Astrocyte (in vitro differentiated cells and primary cell): Measurements from ENCODE around the gene DEGS2. TPM values are rescaled to one million over a fixed set of nuclear protein-coding genes. Genes with fewer than 3 reads are reported as not detected.
A peak's percentile ranks its signal among the peaks of the same experiment; 100 is the strongest.

Source experiments
- DNase-seq: peaks from one replicate; pipeline ENCODE4 v3.0.0-alpha.2; 2010; ENCODE audit warnings: low read depth
- FAIRE-seq: peaks from 2 replicates; lab custom pipeline; 2011; peaks lifted over from hg19 to GRCh38; lab: Jason Lieb, UNC
- H2AFZ ChIP-seq: 2 replicates; pipeline ENCODE4 v1.6.0; 2012; ENCODE audit warnings: low read depth, low read length, inconsistent platforms
- H3K27ac ChIP-seq: 2 replicates; pipeline ENCODE4 v1.5.1; 2011; ENCODE audit warnings: low read depth, low read length, inconsistent platforms
- H3K27me3 ChIP-seq: 2 replicates; pipeline ENCODE4 v1.6.0; 2011; ENCODE audit warnings: low read length, inconsistent platforms; ENCODE audit not compliant: insufficient read depth
- H3K36me3 ChIP-seq: 2 replicates; pipeline ENCODE4 v1.5.1; 2011; ENCODE audit warnings: low read length, inconsistent platforms; ENCODE audit not compliant: insufficient read depth
- H3K4me1 ChIP-seq: 2 replicates; pipeline ENCODE4 v1.5.1; 2011; ENCODE audit warnings: low read length, inconsistent platforms; ENCODE audit not compliant: insufficient read depth
- H3K4me2 ChIP-seq: 2 replicates; pipeline ENCODE4 v1.6.0; 2012; ENCODE audit warnings: low read length, inconsistent platforms
- H3K4me3 ChIP-seq: 2 replicates; pipeline ENCODE4 v1.5.1; 2011; ENCODE audit warnings: low read depth, mild to moderate bottlenecking, low read length, inconsistent platforms; ENCODE audit not compliant: insufficient read depth
- H3K79me2 ChIP-seq: 2 replicates; pipeline ENCODE4 v1.6.0; 2012; ENCODE audit warnings: mild to moderate bottlenecking, low read length, inconsistent platforms; ENCODE audit not compliant: insufficient read depth
- H3K9ac ChIP-seq: 2 replicates; pipeline ENCODE4 v1.6.0; 2012; ENCODE audit warnings: mild to moderate bottlenecking, low read length, inconsistent platforms
- H3K9me3 ChIP-seq: 2 replicates; pipeline ENCODE4 v1.5.1; 2012; ENCODE audit warnings: low read depth, mild to moderate bottlenecking, low read length, inconsistent platforms; ENCODE audit not compliant: insufficient read depth
- H4K20me1 ChIP-seq: 2 replicates; pipeline ENCODE4 v1.6.0; 2012; ENCODE audit warnings: low read length, inconsistent platforms; ENCODE audit not compliant: insufficient read depth
- H3K27ac Mint-ChIP-seq: one replicate; pipeline ENCODE4 v1.8.0; 2021; ENCODE audit warnings: mild to moderate bottlenecking, mixed read lengths; ENCODE audit not compliant: unreplicated experiment
- H3K27me3 Mint-ChIP-seq: one replicate; pipeline ENCODE4 v1.8.0; 2021; ENCODE audit warnings: low read depth, mixed read lengths; ENCODE audit not compliant: unreplicated experiment
- H3K36me3 Mint-ChIP-seq: one replicate; pipeline ENCODE4 v1.8.0; 2021; ENCODE audit warnings: low read depth, mixed read lengths; ENCODE audit not compliant: unreplicated experiment
- H3K4me1 Mint-ChIP-seq: one replicate; pipeline ENCODE4 v1.8.0; 2021; ENCODE audit warnings: low read depth, mixed read lengths; ENCODE audit not compliant: unreplicated experiment
- H3K4me3 Mint-ChIP-seq: one replicate; pipeline ENCODE4 v1.8.0; 2021; ENCODE audit warnings: mild to moderate bottlenecking, moderate library complexity, mixed read lengths; ENCODE audit not compliant: unreplicated experiment
- H3K9me3 Mint-ChIP-seq: one replicate; pipeline ENCODE4 v1.8.0; 2021; ENCODE audit warnings: mild to moderate bottlenecking, mixed read lengths; ENCODE audit not compliant: unreplicated experiment
- EZH2 ChIP-seq: IDR thresholded peaks from 2 replicates; pipeline ENCODE4 v1.6.1; 2012; ENCODE audit warnings: mild to moderate bottlenecking, low read length, inconsistent platforms; ENCODE audit not compliant: insufficient read depth
- total RNA-seq: library from RNA; stranded (reverse); gene quantifications from 2 replicates; pipeline ENCODE4 v1.2.1, GENCODE V29; 2021
- TF ChIP-seq, protein P1 (sequence below): IDR thresholded peaks from 2 replicates; pipeline ENCODE4 v1.5.1; 2011; ENCODE audit warnings: low read depth, mild to moderate bottlenecking, inconsistent platforms, low read length, moderate library complexity; ENCODE audit not compliant: insufficient read depth

Gene DEGS2
- total RNA-seq, 1 donor from 2014 or later = not detected

DNA sequence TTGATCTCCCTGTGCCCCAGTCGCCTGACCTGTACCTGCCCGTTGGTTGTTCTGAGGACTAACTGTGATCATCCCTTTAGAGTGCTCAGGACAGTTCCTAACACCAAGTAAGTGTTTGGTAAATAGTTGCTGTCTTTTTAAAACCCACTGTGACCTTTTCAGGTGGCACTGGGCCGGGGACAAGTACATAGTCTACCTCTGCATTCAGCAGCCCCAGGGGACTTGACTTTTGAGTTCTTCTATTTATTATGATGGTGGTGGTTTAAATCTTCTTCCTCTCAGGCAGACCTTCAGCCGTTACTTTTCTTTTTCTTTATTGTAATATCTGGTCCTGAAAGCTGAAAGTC lies 55.5 kb downstream of the DEGS2 start:
- H3K79me2 ChIP-seq = peaks cover 16% of the 10 kb centered on the region
- no peak overlapping the region for H3K4me3 ChIP-seq
- Mint-ChIP-seq H3K9me3 (no peaks in the 10 kb centered on the region), H3K36me3 (peaks cover 15% of the 10 kb centered on the region), H3K27me3 (no peaks in the 10 kb centered on the region), H3K4me3 (no peak overlapping the region), H3K27ac (no peak overlapping the region), H3K4me1 (peaks cover 13% of the 10 kb centered on the region)
- no peaks in the 10 kb centered on the region for H3K36me3 ChIP-seq
- H4K20me1 ChIP-seq = peaks cover 48% of the 10 kb centered on the region
- no peak overlapping the region for H3K9ac ChIP-seq
- peak overlapping the region; percentile 42 for H3K4me2 ChIP-seq
- H3K9me3 ChIP-seq = no peaks in the 10 kb centered on the region
- H3K4me1 ChIP-seq = peaks cover 20% of the 10 kb centered on the region
- TF ChIP-seq, protein P1, sequence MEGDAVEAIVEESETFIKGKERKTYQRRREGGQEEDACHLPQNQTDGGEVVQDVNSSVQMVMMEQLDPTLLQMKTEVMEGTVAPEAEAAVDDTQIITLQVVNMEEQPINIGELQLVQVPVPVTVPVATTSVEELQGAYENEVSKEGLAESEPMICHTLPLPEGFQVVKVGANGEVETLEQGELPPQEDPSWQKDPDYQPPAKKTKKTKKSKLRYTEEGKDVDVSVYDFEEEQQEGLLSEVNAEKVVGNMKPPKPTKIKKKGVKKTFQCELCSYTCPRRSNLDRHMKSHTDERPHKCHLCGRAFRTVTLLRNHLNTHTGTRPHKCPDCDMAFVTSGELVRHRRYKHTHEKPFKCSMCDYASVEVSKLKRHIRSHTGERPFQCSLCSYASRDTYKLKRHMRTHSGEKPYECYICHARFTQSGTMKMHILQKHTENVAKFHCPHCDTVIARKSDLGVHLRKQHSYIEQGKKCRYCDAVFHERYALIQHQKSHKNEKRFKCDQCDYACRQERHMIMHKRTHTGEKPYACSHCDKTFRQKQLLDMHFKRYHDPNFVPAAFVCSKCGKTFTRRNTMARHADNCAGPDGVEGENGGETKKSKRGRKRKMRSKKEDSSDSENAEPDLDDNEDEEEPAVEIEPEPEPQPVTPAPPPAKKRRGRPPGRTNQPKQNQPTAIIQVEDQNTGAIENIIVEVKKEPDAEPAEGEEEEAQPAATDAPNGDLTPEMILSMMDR = no peak
- TF ChIP-seq EZH2 = no peak
- H3K27me3 ChIP-seq = no peaks in the 10 kb centered on the region
- no peak for DNase-seq
- peak overlapping the region; percentile 40 for H3K27ac ChIP-seq
- no peak for FAIRE-seq
- H2AFZ ChIP-seq = no peak overlapping the region

DNA sequence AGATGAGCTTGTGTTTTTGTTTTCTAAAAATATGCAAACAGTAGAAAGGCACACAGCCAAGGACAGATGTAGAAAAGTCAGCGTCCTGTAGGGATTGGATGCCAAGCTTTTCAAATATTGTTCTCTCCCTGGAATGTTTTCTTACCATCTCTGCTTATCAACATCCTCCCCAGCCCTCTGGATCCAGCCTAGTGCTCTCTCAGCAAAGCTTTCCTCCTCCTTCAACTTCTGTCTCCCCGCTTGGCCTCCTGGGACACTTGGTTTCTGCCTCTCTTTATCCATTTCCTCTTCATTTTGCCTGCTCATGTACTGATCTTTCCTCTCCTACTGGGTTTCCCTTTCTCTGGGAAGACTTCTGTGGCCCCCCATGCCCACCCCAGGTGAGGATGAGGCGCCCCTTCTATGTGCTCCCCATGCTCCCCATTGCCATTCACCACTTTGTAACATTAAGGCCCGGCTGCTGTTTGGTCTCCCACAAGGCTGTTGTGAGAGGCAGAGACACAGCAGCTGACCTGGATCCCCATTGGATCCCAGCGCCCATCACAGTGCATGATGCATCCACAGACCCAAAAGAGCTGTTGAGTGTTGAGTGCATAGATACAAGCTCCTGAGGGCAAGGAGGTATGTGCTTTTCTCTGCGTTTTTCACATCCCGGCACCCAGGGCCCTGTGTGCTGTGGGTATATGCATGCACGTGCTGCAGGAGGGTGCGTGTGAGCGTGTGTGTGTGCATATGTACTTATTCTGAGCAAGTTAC lies 56.0 kb downstream of the DEGS2 start:
- TF ChIP-seq, protein P1 = no peak
- TF ChIP-seq EZH2 = no peak
- Histone ChIP-seq H3K4me1 (peaks cover 20% of the 10 kb centered on the region), H3K4me3 (no peak overlapping the region), H3K27ac (no peak overlapping the region), H2AFZ (no peak overlapping the region), H3K79me2 (peaks cover 14% of the 10 kb centered on the region), H3K9ac (no peak overlapping the region), H4K20me1 (peaks cover 42% of the 10 kb centered on the region), H3K9me3 (no peaks in the 10 kb centered on the region), H3K27me3 (no peaks in the 10 kb centered on the region), H3K36me3 (no peaks in the 10 kb centered on the region), H3K4me2 (peak overlapping the region; percentile 40)
- Mint-ChIP-seq H3K27me3 (no peaks in the 10 kb centered on the region), H3K36me3 (peaks cover 19% of the 10 kb centered on the region), H3K9me3 (no peaks in the 10 kb centered on the region), H3K27ac (no peak overlapping the region), H3K4me1 (peaks cover 9% of the 10 kb centered on the region), H3K4me3 (no peak overlapping the region)
- DNase-seq (no peak), FAIRE-seq (no peak)

DNA sequence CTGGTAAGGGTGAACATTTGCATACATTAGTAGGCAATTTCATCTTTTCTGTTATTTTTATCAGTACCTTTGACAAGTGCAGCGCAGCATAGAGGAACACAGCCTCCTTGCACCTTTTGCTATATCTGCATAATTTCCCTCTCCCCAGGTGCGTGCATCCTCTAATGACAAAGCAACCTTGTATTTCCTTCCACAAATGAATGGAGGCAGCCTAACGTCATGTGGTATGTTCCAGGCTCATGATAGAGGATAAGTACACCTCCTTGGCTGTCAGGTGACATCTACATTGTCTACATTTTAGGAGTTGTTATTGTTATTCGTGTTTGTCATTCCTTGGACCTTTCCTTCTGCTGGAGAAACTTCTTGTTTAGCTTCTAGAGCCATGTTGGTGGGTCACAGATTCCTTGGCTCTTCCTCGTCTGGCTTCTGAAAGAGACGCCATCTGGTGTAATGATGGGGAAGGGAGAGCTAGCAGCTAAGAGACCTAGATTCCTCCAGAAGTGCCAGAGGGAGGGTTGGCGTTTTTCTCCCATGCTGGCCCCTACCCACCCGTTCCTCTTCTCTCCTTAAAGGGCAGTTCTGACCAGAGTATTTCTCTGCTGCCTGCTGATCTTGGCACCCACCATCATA lies 57.2 kb downstream of the DEGS2 start:
- Mint-ChIP-seq H3K4me1 (peaks cover under 1% of the 10 kb centered on the region), H3K9me3 (no peaks in the 10 kb centered on the region), H3K27me3 (no peaks in the 10 kb centered on the region), H3K4me3 (no peak overlapping the region), H3K27ac (no peak overlapping the region), H3K36me3 (peaks cover 20% of the 10 kb centered on the region)
- no peak overlapping the region for H3K4me2 ChIP-seq
- H3K27ac ChIP-seq = no peak overlapping the region
- H3K27me3 ChIP-seq = no peaks in the 10 kb centered on the region
- H3K9ac ChIP-seq = no peak overlapping the region
- no peaks in the 10 kb centered on the region for H3K9me3 ChIP-seq
- peaks cover 16% of the 10 kb centered on the region for H3K79me2 ChIP-seq
- FAIRE-seq (no peak), DNase-seq (no peak)
- H3K36me3 ChIP-seq = no peaks in the 10 kb centered on the region
- no peak overlapping the region for H3K4me3 ChIP-seq
- H2AFZ ChIP-seq = no peak overlapping the region
- no peak for TF ChIP-seq EZH2
- TF ChIP-seq, protein P1 = no peak
- H3K4me1 ChIP-seq = peaks cover 20% of the 10 kb centered on the region
- peaks cover 43% of the 10 kb centered on the region for H4K20me1 ChIP-seq
